Activated CD8-positive, alpha-beta memory T cell treated with anti-CD3 and anti-CD28 coated beads for 48 hours (primary cell): ENCODE results near the gene ESRP2.

Source experiments
- DNase-seq, 3 experiments: peaks; one replicate each; pipeline ENCODE4 v3.0.0-alpha.2; 2020; ENCODE audit warnings: low read depth in 2 of 3, low spot score in 2 of 3

Gene ESRP2

GRCh38 chr16:68223072-68223471 lies 12.9 kb downstream of the ESRP2 start:
- no peak for DNase-seq

- no peak for DNase-seq
These were observed 16.1 kb downstream of the ESRP2 start for GRCh38 chr16:68219725-68220351.

GRCh38 chr16:68217506-68217905 lies 18.4 kb downstream of the ESRP2 start:
- DNase-seq: no peak

- no peak for DNase-seq
These were observed 19.7 kb downstream of the ESRP2 start for GRCh38 chr16:68216240-68216639.

- DNase-seq: no peak
These were observed 20.6 kb downstream of the ESRP2 start for GRCh38 chr16:68215302-68215701.

- DNase-seq: no peak
These were observed 21.2 kb downstream of the ESRP2 start for GRCh38 chr16:68214726-68215125.

- no peak for DNase-seq
These were observed 29.7 kb downstream of the ESRP2 start for GRCh38 chr16:68206245-68206644.

- no peak for DNase-seq
These were observed 33.8 kb downstream of the ESRP2 start for GRCh38 chr16:68202091-68202519.

GRCh38 chr16:68200088-68200783 lies 35.7 kb downstream of the ESRP2 start:
- no peak for DNase-seq

- DNase-seq: no peak
These were observed 38.7 kb downstream of the ESRP2 start for GRCh38 chr16:68197250-68197649.

- no peak for DNase-seq
These were observed 41.7 kb downstream of the ESRP2 start for GRCh38 chr16:68194251-68194650.

GRCh38 chr16:68190736-68191510 lies 45.0 kb downstream of the ESRP2 start:
- no peak for DNase-seq

GRCh38 chr16:68190081-68190480 lies 45.8 kb downstream of the ESRP2 start:
- DNase-seq: no peak

GRCh38 chr16:68188170-68188569 lies 47.8 kb downstream of the ESRP2 start:
- DNase-seq: no peak

- DNase-seq: no peak
These were observed 48.4 kb downstream of the ESRP2 start for GRCh38 chr16:68187505-68187904.

GRCh38 chr16:68186877-68187276 lies 49.0 kb downstream of the ESRP2 start:
- no peak for DNase-seq

GRCh38 chr16:68183046-68183445 lies 52.9 kb downstream of the ESRP2 start:
- DNase-seq: no peak

GRCh38 chr16:68179855-68180254 lies 56.1 kb downstream of the ESRP2 start:
- DNase-seq: no peak

- no peak for DNase-seq
These were observed 56.6 kb downstream of the ESRP2 start for GRCh38 chr16:68179196-68179795.
